GM12878 (cell line): ENCODE measurements around the gene SPRN. TPM values are rescaled to one million over a fixed set of nuclear protein-coding genes. Genes with fewer than 3 reads are reported as not detected.

Experiments used
- ATAC-seq: fragments of 200-7000 bp; cut with Tn5 transposase; 3 replicates; pipeline ENCODE4 v1.9.1; 2020; ENCODE audit warnings: mild to moderate bottlenecking, moderate library complexity
- BruUV-seq: library from RNA; stranded (reverse); fragments of 400-500 nt; replicated peaks from 2 replicates; lab custom pipeline; 2021; lab: Mats Ljungman, UMichigan
- CTCF ChIA-PET: fragments of 300-600 bp; sonication (Branson Sonifier 250); formaldehyde crosslinking; extraction: SDS; loops from one replicate; lab custom pipeline; 2021; ENCODE audit warnings: inconsistent platforms; lab: Yijun Ruan, JAX
- POLR2A ChIA-PET: fragments of 350-600 bp; formaldehyde crosslinking; extraction: SDS; loops from one replicate; lab custom pipeline; 2021; ENCODE audit warnings: inconsistent platforms; lab: Charles Lee
- RAD21 ChIA-PET: fragments of 300-600 bp; sonication (Branson Sonifier 250); formaldehyde crosslinking; loops from one replicate; lab custom pipeline; 2023; ENCODE audit warnings: antibody characterized with exemption; ENCODE audit not compliant: unreplicated experiment; lab: Charles Lee
- SMC1A ChIA-PET: fragments of 300-600 bp; sonication (Branson Sonifier 250); formaldehyde crosslinking; loops from one replicate; lab custom pipeline; 2023; ENCODE audit not compliant: unreplicated experiment, uncharacterized antibody; lab: Charles Lee
- DNase-seq: peaks from one replicate; pipeline ENCODE4 v3.0.0-alpha.2; 2011; ENCODE audit warnings: low read depth, low spot score
- FAIRE-seq: peaks from 3 replicates; lab custom pipeline; 2011; peaks lifted over from hg19 to GRCh38; lab: Jason Lieb, UNC
- H2AFZ ChIP-seq: 2 replicates; pipeline ENCODE4 v1.6.0; 2011; ENCODE audit warnings: low read depth, low read length, control low read depth; ENCODE audit not compliant: control insufficient read depth
- H3K27ac ChIP-seq: 2 replicates; pipeline ENCODE4 v1.5.1; 2011; ENCODE audit warnings: control low read depth; ENCODE audit not compliant: control insufficient read depth, insufficient read depth
- H3K27me3 ChIP-seq, 2 experiments: replicated peaks in 1 of 2; 2 replicates each; pipeline versions ENCODE4 v1.6.0 to v1.6.1; 2011; ENCODE audit warnings: low read length in 1 of 2; ENCODE audit not compliant: control insufficient read depth in 2 of 2, insufficient read depth in 2 of 2
- H3K36me3 ChIP-seq, 2 experiments: 2 replicates each; pipeline ENCODE4 v1.5.1; 2011; ENCODE audit warnings: low read length in 1 of 2; ENCODE audit not compliant: control insufficient read depth in 2 of 2, insufficient read depth in 2 of 2
- H3K4me1 ChIP-seq: 2 replicates; pipeline ENCODE4 v1.6.1; 2011; ENCODE audit warnings: mild to moderate bottlenecking, low read length, moderate library complexity, mixed read lengths; ENCODE audit not compliant: control insufficient read depth, insufficient read depth
- H3K4me2 ChIP-seq: 2 replicates; pipeline ENCODE4 v1.6.0; 2011; ENCODE audit warnings: control low read depth; ENCODE audit not compliant: control insufficient read depth, insufficient read depth
- H3K4me3 ChIP-seq: fragments of 200-600 bp; sonication (generic); 2 replicates; pipeline ENCODE4 v1.5.1; 2016
- H3K79me2 ChIP-seq: 2 replicates; pipeline ENCODE4 v1.6.0; 2011; ENCODE audit warnings: low read length; ENCODE audit not compliant: control insufficient read depth, insufficient read depth
- H3K9ac ChIP-seq: 2 replicates; pipeline ENCODE4 v1.8.0; 2011; ENCODE audit warnings: low read length, control low read depth, mixed read lengths; ENCODE audit not compliant: control insufficient read depth, insufficient read depth
- H3K9me3 ChIP-seq: replicated peaks from 3 replicates; pipeline ENCODE4 v1.5.1; 2011; ENCODE audit warnings: mild to moderate bottlenecking, low read length; ENCODE audit not compliant: control insufficient read depth, insufficient read depth
- H4K20me1 ChIP-seq: 2 replicates; pipeline ENCODE4 v1.6.0; 2011; ENCODE audit not compliant: control insufficient read depth, insufficient read depth
- FOXM1 ChIP-seq: IDR thresholded peaks from 2 replicates; pipeline ENCODE4 v1.6.1; 2012; ENCODE audit warnings: low read depth, mild to moderate bottlenecking, inconsistent platforms, low read length, moderate library complexity
- MXI1 ChIP-seq: fragments of 150-350 bp; IDR thresholded peaks from 2 replicates; pipeline ENCODE4 v1.6.1; 2011; ENCODE audit warnings: low read depth, mild to moderate bottlenecking, inconsistent platforms, low read length, improper control_type of control experiment
- NFXL1 ChIP-seq: fragments of 450-650 bp; IDR thresholded peaks from 2 replicates; pipeline ENCODE4 v1.6.1; 2017; ENCODE audit warnings: antibody characterized with exemption, mild to moderate bottlenecking, borderline replicate concordance
- NR2C2 ChIP-seq: IDR thresholded peaks from 2 replicates; pipeline ENCODE4 v1.6.1; 2011; ENCODE audit warnings: borderline replicate concordance, low read depth; ENCODE audit not compliant: control insufficient read depth, insufficient read length
- RBBP5 ChIP-seq: fragments of 200-600 bp; sonication (generic); conservative IDR thresholded peaks from 2 replicates; pipeline ENCODE4 v1.6.1; 2016
- WGBS: methylation state at CpG from one replicate; pipeline ENCODE4 v1.1.6; 2016; ENCODE audit warnings: low lambda C conversion rate; ENCODE audit not compliant: insufficient replicate concordance, insufficient coverage; ENCODE audit errors: missing lambda C conversion rate; 5-methylcytosine and 5-hydroxymethylcytosine counted together
- in situ Hi-C: fragments of 300-500 bp; cut with MboI; formaldehyde crosslinking; loops from 9 replicates; pipeline ENCODE4 v1.14.3; 2018; ENCODE audit warnings: mixed read lengths
- intact Hi-C: fragments of 100-400 bp; cut with micrococcal nuclease; formaldehyde crosslinking; loops from one replicate; pipeline ENCODE4 v1.14.2; 2022; ENCODE audit not compliant: unreplicated experiment
- polyA plus RNA-seq, 11 experiments: library from polyadenylated mRNA; depleted of rRNA in 4 of 11; unstranded in 6 of 11; stranded (reverse) in 5 of 11; fragments of >200 nt; fragmentation: Nextera tagmentation in 4 of 11; fragmentation: Illumina TruSeq in 1 of 11; extraction: Ambion mirVana in 4 of 11; extraction: Trizol in 1 of 11; gene quantifications; 1 replicate in 1 of 11; 2 replicates in 10 of 11; pipeline versions ENCODE4 v1.2.1 to v1.2.3, GENCODE V29; 2011 to 2016; ENCODE audit warnings: inconsistent platforms in 2 of 11, missing spikeins in 2 of 11, low read depth in 1 of 11
- total RNA-seq, 4 experiments: library from RNA; depleted of rRNA in 3 of 4; stranded (reverse); fragments of >200 nt in 3 of 4; fragmentation: Illumina TruSeq in 1 of 4; extraction: Trizol in 1 of 4; gene quantifications; 2 replicates each; pipeline versions ENCODE4 v1.2.1 to v1.2.3, GENCODE V29; 2013 to 2021

SPRN gene
- total and polyA plus RNA-seq, 10 of the 15 experiments (the other 5 are each of a cell fraction or from before 2014, with no cell fraction given), result 0.03 to 0.96 (median 0.46) TPM; not detected in 6

DNA sequence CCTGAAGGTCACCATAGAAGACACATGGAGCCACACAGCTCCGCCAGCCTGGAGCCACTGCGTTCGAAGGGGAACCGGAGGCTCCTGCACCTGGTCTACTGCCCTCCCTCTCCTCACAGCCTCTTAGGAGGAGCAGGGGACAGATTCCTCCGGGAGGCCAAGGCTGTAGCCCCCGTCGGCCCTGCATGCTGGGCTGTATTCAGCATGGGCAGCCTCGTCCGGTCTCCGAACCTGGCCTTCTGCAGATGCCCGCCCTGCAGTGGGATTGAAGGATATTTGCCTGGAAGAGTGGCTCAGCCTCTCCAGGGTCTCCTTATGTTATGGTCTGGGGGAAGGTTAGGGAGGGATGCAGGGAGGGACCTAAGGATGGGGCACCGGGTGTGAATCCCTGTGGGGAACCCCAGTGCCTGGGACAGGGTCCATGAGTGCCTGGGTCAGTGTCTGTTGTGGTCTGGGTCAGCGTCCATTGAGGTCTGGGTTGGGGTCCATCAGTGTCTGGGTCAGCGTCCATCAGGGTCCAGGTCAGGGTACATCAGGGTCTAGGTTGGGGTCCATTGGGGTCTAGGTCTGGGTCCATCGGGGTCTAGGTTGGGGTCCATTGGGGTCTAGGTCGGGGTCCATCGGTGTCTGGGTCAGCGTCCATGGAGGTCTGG lies 16.3 kb upstream of the SPRN start:
- no peak overlapping the region for H3K4me3 ChIP-seq
- DNase-seq, result no peak
- ChIA-PET CTCF (no interaction called here), POLR2A (no interaction called here), RAD21 (no interaction called here), SMC1A (no interaction called here)
- 53% methylated on average over 14 of the region's 18 CpGs for WGBS
- H3K27me3 ChIP-seq, result no peaks in the 10 kb centered on the region
- H3K36me3 ChIP-seq, result no peaks in the 10 kb centered on the region
- no peak overlapping the region for H2AFZ ChIP-seq
- H3K4me2 ChIP-seq, result no peak overlapping the region
- ATAC-seq, result no peak
- H3K9ac ChIP-seq, result no peak overlapping the region
- H3K79me2 ChIP-seq, result no peaks in the 10 kb centered on the region
- no peak overlapping the region for H3K27ac ChIP-seq
- FAIRE-seq, result no peak
- no peaks in the 10 kb centered on the region for H3K4me1 ChIP-seq
- intact Hi-C loops (no loop called here), in situ Hi-C loops (no loop called here)
- no peaks in the 10 kb centered on the region for H4K20me1 ChIP-seq
- no peaks in the 10 kb centered on the region; the same call in 2 of the 3 replicates for H3K9me3 ChIP-seq
- no peak for TF ChIP-seq NR2C2
- no peak for TF ChIP-seq RBBP5
- TF ChIP-seq NFXL1, result no peak
- no peak for TF ChIP-seq MXI1
- TF ChIP-seq FOXM1, result no peak
- BruUV-seq, result no TSS peak
